Kidney (tissue), 14 donors: Measurements from ENCODE around the gene B3GNT3. TPM values are rescaled to one million over a fixed set of nuclear protein-coding genes. Genes with fewer than 3 reads are reported as not detected.

Experiments used
- DNase-seq, 5 donors: peaks; one replicate each; pipeline ENCODE4 v3.0.0-alpha.2; 2013 to 2020
- FAIRE-seq: peaks from 2 replicates; lab custom pipeline; 2012; peaks lifted over from hg19 to GRCh38; lab: Jason Lieb, UNC
- H3K27ac ChIP-seq, 2 donors: one replicate each; pipeline ENCODE4 v1.7.0; 2013; ENCODE audit warnings: low read depth in 2 of 2, low read length in 2 of 2, inconsistent platforms in 1 of 2
- H3K27me3 ChIP-seq: one replicate; pipeline ENCODE4 v1.7.1; 2013; ENCODE audit warnings: low read length, inconsistent platforms; ENCODE audit not compliant: control insufficient read depth, insufficient read depth
- H3K36me3 ChIP-seq, 3 donors: one replicate each; pipeline versions ENCODE4 v1.7.0 to v1.7.1; 2013; ENCODE audit warnings: low read length in 3 of 3, control low read depth in 1 of 3, inconsistent platforms in 1 of 3; ENCODE audit not compliant: insufficient read depth in 3 of 3, control insufficient read depth in 2 of 3
- H3K4me1 ChIP-seq, 3 donors: one replicate each; pipeline versions ENCODE4 v1.7.0 to v1.7.1; 2013; ENCODE audit warnings: low read length in 3 of 3, inconsistent platforms in 1 of 3, low read depth in 1 of 3; ENCODE audit not compliant: control insufficient read depth in 2 of 3, insufficient read depth in 2 of 3
- H3K4me3 ChIP-seq, 3 donors: one replicate each; pipeline versions ENCODE4 v1.7.0 to v1.8.1; 2013; ENCODE audit warnings: low read length in 3 of 3, control low read depth in 1 of 3, inconsistent platforms in 1 of 3
- H3K9ac ChIP-seq, 3 donors: one replicate each; pipeline versions ENCODE4 v1.7.0 to v1.7.1; 2013; ENCODE audit warnings: low read length in 3 of 3, control low read depth in 1 of 3, inconsistent platforms in 1 of 3
- H3K9me3 ChIP-seq, 3 donors: one replicate each; pipeline versions ENCODE4 v1.7.0 to v1.7.1; 2013; ENCODE audit warnings: low read length in 3 of 3, control low read depth in 1 of 3, inconsistent platforms in 1 of 3; ENCODE audit not compliant: control insufficient read depth in 2 of 3, insufficient read depth in 1 of 3
- intact Hi-C: fragments of 100-400 bp; cut with DNase I; formaldehyde crosslinking; loops from one replicate; pipeline ENCODE4 v1.11.1; 2022
- polyA plus RNA-seq: library from polyadenylated mRNA; stranded (reverse); fragments of 350-450 nt; fragmentation: Illumina TruSeq; extraction: RNeasy Lipid Tissue Mini Kit (QIAGEN cat#74804); gene quantifications from one replicate; pipeline ENCODE4 v1.2.3, GENCODE V29; 2014; ENCODE audit warnings: low read depth, low replicate concordance; ENCODE audit not compliant: insufficient read depth
- total RNA-seq: library from RNA; stranded (reverse); fragmentation: NEBNext Ultra II Directional; extraction: Animal tissue kit (Norgen Biotek cat#: 25700); gene quantifications from one replicate; pipeline ENCODE4 v1.2.1, GENCODE V29; 2021
- TF ChIP-seq, protein P1 (sequence below): IDR thresholded peaks from 3 replicates; pipeline ENCODE4 v1.5.1; 2012; ENCODE audit warnings: mild to moderate bottlenecking, moderate library complexity, borderline replicate concordance; ENCODE audit not compliant: insufficient read depth; ENCODE audit errors: extremely low read depth
- donor health status: control.
- donor health status: control.
- donor health status: control.
- donor health status: control.
- donor health status: control.
- donor health status: DM: yes; HTN: yes; CAD: no.
- donor health status: Normal renal cell carcinoma (clear cell type).

Gene B3GNT3
- total and polyA plus RNA-seq, 2 donors from 2014 or later, result 2.0 to 36.2 TPM

DNA sequence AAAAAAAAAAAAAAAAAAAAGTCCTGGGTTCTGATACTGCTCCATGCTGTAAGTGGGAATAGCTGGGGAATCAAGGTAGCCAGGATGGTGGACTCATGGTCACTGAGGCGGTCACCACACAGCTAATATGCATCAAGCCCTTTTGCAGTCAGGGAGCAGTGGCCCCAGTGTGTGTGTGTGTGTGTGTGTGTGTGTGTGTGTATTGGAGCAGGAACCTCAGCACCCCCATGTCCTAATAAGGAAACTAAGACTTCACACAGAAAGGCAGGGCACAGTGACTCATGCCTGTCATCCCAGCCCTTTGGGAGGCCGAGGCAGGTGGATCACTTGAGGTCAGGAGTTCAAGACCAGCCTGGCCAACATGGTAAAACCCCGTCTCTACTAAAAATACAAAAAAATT is 12.0 kb downstream of the B3GNT3 start:
- Histone ChIP-seq H3K4me1 (no peaks in the 10 kb centered on the region), H3K36me3 (no peaks in the 10 kb centered on the region), H3K27me3 (no peaks in the 10 kb centered on the region), H3K27ac (no peak overlapping the region), H3K4me3 (no peak overlapping the region), H3K9ac (no peak overlapping the region), H3K9me3 (peaks cover 0 to 4% (median 0%) of the 10 kb centered on the region in 3 donors)
- DNase-seq (no peak), FAIRE-seq (no peak)
- intact Hi-C loops, result no loop called here
- TF ChIP-seq, protein P1, sequence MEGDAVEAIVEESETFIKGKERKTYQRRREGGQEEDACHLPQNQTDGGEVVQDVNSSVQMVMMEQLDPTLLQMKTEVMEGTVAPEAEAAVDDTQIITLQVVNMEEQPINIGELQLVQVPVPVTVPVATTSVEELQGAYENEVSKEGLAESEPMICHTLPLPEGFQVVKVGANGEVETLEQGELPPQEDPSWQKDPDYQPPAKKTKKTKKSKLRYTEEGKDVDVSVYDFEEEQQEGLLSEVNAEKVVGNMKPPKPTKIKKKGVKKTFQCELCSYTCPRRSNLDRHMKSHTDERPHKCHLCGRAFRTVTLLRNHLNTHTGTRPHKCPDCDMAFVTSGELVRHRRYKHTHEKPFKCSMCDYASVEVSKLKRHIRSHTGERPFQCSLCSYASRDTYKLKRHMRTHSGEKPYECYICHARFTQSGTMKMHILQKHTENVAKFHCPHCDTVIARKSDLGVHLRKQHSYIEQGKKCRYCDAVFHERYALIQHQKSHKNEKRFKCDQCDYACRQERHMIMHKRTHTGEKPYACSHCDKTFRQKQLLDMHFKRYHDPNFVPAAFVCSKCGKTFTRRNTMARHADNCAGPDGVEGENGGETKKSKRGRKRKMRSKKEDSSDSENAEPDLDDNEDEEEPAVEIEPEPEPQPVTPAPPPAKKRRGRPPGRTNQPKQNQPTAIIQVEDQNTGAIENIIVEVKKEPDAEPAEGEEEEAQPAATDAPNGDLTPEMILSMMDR, result no peak

DNA sequence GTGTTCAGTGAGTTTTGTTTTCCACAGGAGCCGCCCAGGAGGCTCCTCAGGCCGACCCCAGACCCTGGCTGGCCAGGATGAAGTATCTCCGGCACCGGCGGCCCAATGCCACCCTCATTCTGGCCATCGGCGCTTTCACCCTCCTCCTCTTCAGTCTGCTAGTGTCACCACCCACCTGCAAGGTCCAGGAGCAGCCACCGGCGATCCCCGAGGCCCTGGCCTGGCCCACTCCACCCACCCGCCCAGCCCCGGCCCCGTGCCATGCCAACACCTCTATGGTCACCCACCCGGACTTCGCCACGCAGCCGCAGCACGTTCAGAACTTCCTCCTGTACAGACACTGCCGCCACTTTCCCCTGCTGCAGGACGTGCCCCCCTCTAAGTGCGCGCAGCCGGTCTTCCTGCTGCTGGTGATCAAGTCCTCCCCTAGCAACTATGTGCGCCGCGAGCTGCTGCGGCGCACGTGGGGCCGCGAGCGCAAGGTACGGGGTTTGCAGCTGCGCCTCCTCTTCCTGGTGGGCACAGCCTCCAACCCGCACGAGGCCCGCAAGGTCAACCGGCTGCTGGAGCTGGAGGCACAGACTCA is 12.9 kb downstream of the B3GNT3 start:
- intact Hi-C loops, result no loop called here
- Histone ChIP-seq H3K4me1 (no peaks in the 10 kb centered on the region), H3K27me3 (no peaks in the 10 kb centered on the region), H3K27ac (no peak overlapping the region), H3K9ac (no peak overlapping the region), H3K9me3 (peaks cover 0 to 4% (median 0%) of the 10 kb centered on the region in 3 donors), H3K4me3 (no peak overlapping the region), H3K36me3 (no peaks in the 10 kb centered on the region)
- no peak for FAIRE-seq
- TF ChIP-seq, protein P1, result no peak
- DNase-seq, result no peak

DNA sequence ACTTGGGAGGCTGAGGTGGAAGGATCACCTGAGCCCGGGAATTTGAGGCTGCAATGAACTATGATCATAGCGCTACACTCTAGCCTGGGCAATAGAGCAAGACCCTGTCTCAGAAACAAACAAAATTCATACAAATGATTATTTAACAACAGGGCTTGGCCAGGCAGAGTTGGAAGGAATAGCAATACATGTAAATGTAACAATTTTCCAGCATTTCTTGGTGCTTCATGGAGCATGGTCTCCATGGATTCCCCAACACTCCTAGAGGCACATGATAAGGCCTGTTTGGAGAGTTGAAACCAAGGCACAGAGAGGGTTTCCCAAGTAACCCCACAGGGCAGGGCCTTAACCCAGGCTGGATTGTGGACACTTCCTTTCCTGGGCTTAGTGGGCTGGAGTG is 16.2 kb downstream of the B3GNT3 start:
- TF ChIP-seq, protein P1, result no peak
- Histone ChIP-seq H3K27ac (no peak overlapping the region), H3K9me3 (peaks cover 0 to 4% (median 0%) of the 10 kb centered on the region in 3 donors), H3K4me1 (no peaks in the 10 kb centered on the region), H3K27me3 (no peaks in the 10 kb centered on the region), H3K36me3 (no peaks in the 10 kb centered on the region), H3K4me3 (no peak overlapping the region), H3K9ac (no peak overlapping the region)
- intact Hi-C loops, result no loop called here
- DNase-seq (no peak), FAIRE-seq (no peak)

DNA sequence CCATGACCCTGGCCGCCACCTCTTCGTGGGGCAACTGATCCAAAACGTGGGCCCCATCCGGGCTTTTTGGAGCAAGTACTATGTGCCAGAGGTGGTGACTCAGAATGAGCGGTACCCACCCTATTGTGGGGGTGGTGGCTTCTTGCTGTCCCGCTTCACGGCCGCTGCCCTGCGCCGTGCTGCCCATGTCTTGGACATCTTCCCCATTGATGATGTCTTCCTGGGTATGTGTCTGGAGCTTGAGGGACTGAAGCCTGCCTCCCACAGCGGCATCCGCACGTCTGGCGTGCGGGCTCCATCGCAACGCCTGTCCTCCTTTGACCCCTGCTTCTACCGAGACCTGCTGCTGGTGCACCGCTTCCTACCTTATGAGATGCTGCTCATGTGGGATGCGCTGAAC is 16.7 kb downstream of the B3GNT3 start:
- Histone ChIP-seq H3K27me3 (no peaks in the 10 kb centered on the region), H3K4me3 (no peak overlapping the region), H3K27ac (no peak overlapping the region), H3K9me3 (peaks cover 0 to 4% (median 0%) of the 10 kb centered on the region in 3 donors), H3K9ac (no peak overlapping the region), H3K36me3 (no peaks in the 10 kb centered on the region), H3K4me1 (no peaks in the 10 kb centered on the region)
- FAIRE-seq (no peak), DNase-seq (no peak)
- intact Hi-C loops, result no loop called here
- TF ChIP-seq, protein P1, result no peak
